Calu3 (cell line): ENCODE results near the gene HIGD1C. TPM values are rescaled to one million over a fixed set of nuclear protein-coding genes. Genes with fewer than 3 reads are reported as not detected.
"Not testable (repeated sequence)": the region's sequence is repeated elsewhere in the genome, so short reads cannot be mapped to it uniquely, and the experiment has no call there.

Source experiments
- BruUV-seq: library from RNA; stranded (reverse); fragments of 400-500 nt; replicated peaks from 2 replicates; lab custom pipeline; 2021; lab: Mats Ljungman, UMichigan
- CTCF ChIA-PET: fragments of 300-600 bp; sonication (Branson Sonifier 250); formaldehyde crosslinking; loops from one replicate; lab custom pipeline; 2022; ENCODE audit warnings: antibody characterized with exemption; lab: Charles Lee
- DNase-seq: peaks from one replicate; pipeline ENCODE4 v3.0.0; 2022
- H3K27ac Mint-ChIP-seq: one replicate; pipeline ENCODE4 v1.8.0; 2022; ENCODE audit warnings: mixed read lengths; ENCODE audit not compliant: unreplicated experiment
- H3K27me3 Mint-ChIP-seq: one replicate; pipeline ENCODE4 v1.8.0; 2022; ENCODE audit warnings: mixed read lengths; ENCODE audit not compliant: unreplicated experiment
- H3K36me3 Mint-ChIP-seq: one replicate; pipeline ENCODE4 v1.8.0; 2022; ENCODE audit warnings: mild to moderate bottlenecking, moderate library complexity, mixed read lengths; ENCODE audit not compliant: insufficient read depth, unreplicated experiment
- H3K4me1 Mint-ChIP-seq: one replicate; pipeline ENCODE4 v1.8.0; 2022; ENCODE audit warnings: mild to moderate bottlenecking, low read depth, mixed read lengths; ENCODE audit not compliant: unreplicated experiment
- H3K4me3 Mint-ChIP-seq: one replicate; pipeline ENCODE4 v1.8.0; 2022; ENCODE audit warnings: mild to moderate bottlenecking, low read depth, moderate library complexity, mixed read lengths; ENCODE audit not compliant: unreplicated experiment
- H3K9me3 Mint-ChIP-seq: one replicate; pipeline ENCODE4 v1.8.0; 2022; ENCODE audit warnings: low read depth, mixed read lengths; ENCODE audit not compliant: unreplicated experiment
- intact Hi-C: fragments of 100-400 bp; cut with micrococcal nuclease; formaldehyde crosslinking; loops from one replicate; pipeline ENCODE4 v1.10.0; 2022; ENCODE audit not compliant: unreplicated experiment
- total RNA-seq: library from RNA; stranded (reverse); gene quantifications from 2 replicates; pipeline ENCODE4 v1.2.3, GENCODE V29; 2022
- TF ChIP-seq, protein P1 (sequence below): fragments of 200-600 bp; IDR thresholded peaks from one replicate; pipeline ENCODE4 v1.8.0; 2022; ENCODE audit warnings: antibody characterized with exemption; ENCODE audit not compliant: unreplicated experiment

Gene HIGD1C
- total RNA-seq, 1 experiment from 2014 or later: not detected

GRCh38 chr12:50929831-50930230 is 22.5 kb upstream of the HIGD1C start:
- intact Hi-C loops: loop anchor here (10.0 kb wide), 1 partner anchor 95 kb away; the partner anchor contains the start of gene SLC11A2
- H3K9me3 Mint-ChIP-seq: no peaks in the 10 kb centered on the region
- no peak overlapping the region for H3K27ac Mint-ChIP-seq
- no peak overlapping the region for H3K4me3 Mint-ChIP-seq
- no peaks in the 10 kb centered on the region for H3K27me3 Mint-ChIP-seq
- TF ChIP-seq, protein P1, sequence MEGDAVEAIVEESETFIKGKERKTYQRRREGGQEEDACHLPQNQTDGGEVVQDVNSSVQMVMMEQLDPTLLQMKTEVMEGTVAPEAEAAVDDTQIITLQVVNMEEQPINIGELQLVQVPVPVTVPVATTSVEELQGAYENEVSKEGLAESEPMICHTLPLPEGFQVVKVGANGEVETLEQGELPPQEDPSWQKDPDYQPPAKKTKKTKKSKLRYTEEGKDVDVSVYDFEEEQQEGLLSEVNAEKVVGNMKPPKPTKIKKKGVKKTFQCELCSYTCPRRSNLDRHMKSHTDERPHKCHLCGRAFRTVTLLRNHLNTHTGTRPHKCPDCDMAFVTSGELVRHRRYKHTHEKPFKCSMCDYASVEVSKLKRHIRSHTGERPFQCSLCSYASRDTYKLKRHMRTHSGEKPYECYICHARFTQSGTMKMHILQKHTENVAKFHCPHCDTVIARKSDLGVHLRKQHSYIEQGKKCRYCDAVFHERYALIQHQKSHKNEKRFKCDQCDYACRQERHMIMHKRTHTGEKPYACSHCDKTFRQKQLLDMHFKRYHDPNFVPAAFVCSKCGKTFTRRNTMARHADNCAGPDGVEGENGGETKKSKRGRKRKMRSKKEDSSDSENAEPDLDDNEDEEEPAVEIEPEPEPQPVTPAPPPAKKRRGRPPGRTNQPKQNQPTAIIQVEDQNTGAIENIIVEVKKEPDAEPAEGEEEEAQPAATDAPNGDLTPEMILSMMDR: no peak
- CTCF ChIA-PET: interaction anchor here (0.6 kb wide), 1 partner anchor 1407 kb away, joined by 3 read pairs; no protein-coding TSS in a partner anchor
- peaks cover 7% of the 10 kb centered on the region for H3K36me3 Mint-ChIP-seq
- no peak for DNase-seq
- BruUV-seq: no TSS peak
- peaks cover 25% of the 10 kb centered on the region for H3K4me1 Mint-ChIP-seq

GRCh38 chr12:50930477-50930876 is 21.9 kb upstream of the HIGD1C start:
- H3K4me3 Mint-ChIP-seq, BruUV-seq, CTCF ChIA-PET, H3K9me3 Mint-ChIP-seq, H3K27me3 Mint-ChIP-seq, H3K36me3 Mint-ChIP-seq, DNase-seq, intact Hi-C loops, H3K27ac Mint-ChIP-seq: not testable (repeated sequence)
- H3K4me1 Mint-ChIP-seq: peaks cover 19% of the 10 kb centered on the region

- H3K4me1 Mint-ChIP-seq: peaks cover 8% of the 10 kb centered on the region
- H3K9me3 Mint-ChIP-seq: peaks cover 2% of the 10 kb centered on the region
- TF ChIP-seq, protein P1: no peak
- no TSS peak for BruUV-seq
- intact Hi-C loops: no loop called here
- DNase-seq: no peak
- no peak overlapping the region for H3K27ac Mint-ChIP-seq
- no peaks in the 10 kb centered on the region for H3K27me3 Mint-ChIP-seq
- H3K4me3 Mint-ChIP-seq: no peak overlapping the region
- CTCF ChIA-PET: no interaction called here
- no peaks in the 10 kb centered on the region for H3K36me3 Mint-ChIP-seq
Observed at GRCh38 chr12:50932787-50933280, 19.5 kb upstream of the HIGD1C start.

DNA sequence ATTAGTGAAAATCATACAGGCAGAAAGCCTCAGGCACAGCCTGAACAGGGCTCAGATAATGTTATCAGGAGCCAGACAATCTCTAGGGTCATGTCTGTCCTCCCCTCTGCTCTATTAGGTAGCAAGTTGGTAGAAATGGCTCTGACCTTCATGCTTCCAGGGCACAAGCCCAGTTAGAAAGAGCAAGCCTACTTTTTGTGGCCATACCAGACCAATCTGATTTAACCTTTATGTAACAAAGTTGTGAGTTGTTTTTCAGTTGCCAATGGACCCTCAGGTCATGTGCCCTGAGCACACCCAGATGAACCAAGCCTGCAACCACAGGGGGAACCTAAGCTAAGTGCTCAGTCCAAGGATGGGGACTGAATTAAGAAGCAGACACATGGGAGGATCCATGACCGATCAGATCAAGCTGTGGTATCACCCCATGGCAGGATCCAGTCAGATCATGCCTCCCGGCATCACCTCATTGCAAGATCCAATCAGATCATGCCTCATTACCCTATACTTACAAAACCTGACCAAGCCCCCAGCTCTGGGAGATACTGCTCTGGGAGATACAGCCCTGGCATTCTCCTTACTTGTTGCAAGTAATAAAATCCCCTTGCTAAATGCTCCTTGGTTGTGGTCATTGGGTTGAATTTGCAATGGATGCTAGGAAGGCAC is 18.8 kb upstream of the HIGD1C start:
- no peak overlapping the region for H3K27ac Mint-ChIP-seq
- H3K4me1 Mint-ChIP-seq: peaks cover 8% of the 10 kb centered on the region
- CTCF ChIA-PET: interaction anchor here (0.6 to 1.1 kb wide), 2 partner anchors 17 to 939 kb away, joined by 3 read pairs; no protein-coding TSS in a partner anchor
- H3K4me3 Mint-ChIP-seq: no peak overlapping the region
- H3K36me3 Mint-ChIP-seq: no peaks in the 10 kb centered on the region
- intact Hi-C loops: no loop called here
- no TSS peak for BruUV-seq
- no peak for DNase-seq
- peaks cover 2% of the 10 kb centered on the region for H3K9me3 Mint-ChIP-seq
- H3K27me3 Mint-ChIP-seq: no peaks in the 10 kb centered on the region
- TF ChIP-seq, protein P1: no peak
